Osteoblast (primary cell): ENCODE data around the gene OR5T3. TPM values are rescaled to one million over a fixed set of nuclear protein-coding genes. Genes with fewer than 3 reads are reported as not detected.

Source experiments
- DNase-seq: peaks from one replicate; pipeline ENCODE4 v3.0.0; 2011; ENCODE audit warnings: low spot score, mixed read lengths; ENCODE audit not compliant: insufficient read length; ENCODE audit errors: missing footprints
- H2AFZ ChIP-seq: 2 replicates; pipeline ENCODE4 v1.6.0; 2011; ENCODE audit warnings: mild to moderate bottlenecking, low read length
- H3K27ac ChIP-seq: 2 replicates; pipeline ENCODE4 v1.5.1; 2011; ENCODE audit warnings: mild to moderate bottlenecking, low read depth, low read length, moderate library complexity
- H3K27me3 ChIP-seq: 2 replicates; pipeline ENCODE4 v1.6.0; 2012; ENCODE audit warnings: mild to moderate bottlenecking, control low read depth, inconsistent platforms, low read length, moderate library complexity; ENCODE audit not compliant: insufficient read depth
- H3K36me3 ChIP-seq: 2 replicates; pipeline ENCODE4 v1.5.1; 2011; ENCODE audit warnings: mild to moderate bottlenecking, low read length, control low read depth, moderate library complexity; ENCODE audit not compliant: insufficient read depth
- H3K4me1 ChIP-seq: 2 replicates; pipeline ENCODE4 v1.5.1; 2011; ENCODE audit warnings: mild to moderate bottlenecking, low read length, control low read depth, moderate library complexity; ENCODE audit not compliant: insufficient read depth
- H3K4me2 ChIP-seq: 2 replicates; pipeline ENCODE4 v1.6.0; 2011; ENCODE audit warnings: mild to moderate bottlenecking, low read length; ENCODE audit not compliant: insufficient read depth
- H3K4me3 ChIP-seq: fragments of 200-600 bp; sonication (generic); 3 replicates; pipeline ENCODE4 v1.5.1; 2012; ENCODE audit warnings: mild to moderate bottlenecking, low read length, inconsistent platforms; ENCODE audit not compliant: insufficient read depth
- H3K79me2 ChIP-seq: 2 replicates; pipeline ENCODE4 v1.6.0; 2012; ENCODE audit warnings: mild to moderate bottlenecking, low read length, control low read depth, inconsistent platforms; ENCODE audit not compliant: insufficient read depth
- H3K9me3 ChIP-seq: 2 replicates; pipeline ENCODE4 v1.5.1; 2011; ENCODE audit warnings: low read depth, low read length, control low read depth
- H4K20me1 ChIP-seq: 2 replicates; pipeline ENCODE4 v1.6.0; 2012; ENCODE audit warnings: mild to moderate bottlenecking, low read length, control low read depth; ENCODE audit not compliant: insufficient read depth
- CTCF ChIP-seq: IDR thresholded peaks from 2 replicates; pipeline ENCODE4 v1.5.1; 2011; ENCODE audit warnings: mild to moderate bottlenecking, low read depth, low read length, moderate library complexity; ENCODE audit errors: extremely low read depth
- total RNA-seq: library from RNA; depleted of rRNA; stranded (reverse); fragments of >200 nt; gene quantifications from 2 replicates; pipeline ENCODE4 v1.2.3, GENCODE V29; 2012

OR5T3 gene
- total RNA-seq, 1 donor: not detected

- DNase-seq: no peak
- Histone ChIP-seq H3K27ac (no peak within 1 kb of the TSS), H2AFZ (no peak within 1 kb of the TSS), H3K27me3 (no peaks in the 10 kb centered on the region), H3K9me3 (no peaks in the 10 kb centered on the region), H3K4me1 (no peaks in the 10 kb centered on the region), H3K79me2 (no peaks in the 10 kb centered on the region), H3K4me3 (no peak within 1 kb of the TSS), H4K20me1 (no peaks in the 10 kb centered on the region), H3K36me3 (no peaks in the 10 kb centered on the region), H3K4me2 (no peak within 1 kb of the TSS)
- no peak for TF ChIP-seq CTCF
Measured at GRCh38 chr11:56234155-56234554, 17.9 kb upstream of the OR5T3 start, which contains the start of gene OR5T2. Gene OR5T2, minus strand, starts transcription at chr11:56234255. Its CDS starts 1,193 bp downstream, at chr11:56233062.

GRCh38 chr11:56271092-56271491, 19.0 kb downstream of the OR5T3 start:
- H2AFZ ChIP-seq: no peak overlapping the region
- H3K36me3 ChIP-seq: no peaks in the 10 kb centered on the region
- H3K9me3 ChIP-seq: no peaks in the 10 kb centered on the region
- H3K27me3 ChIP-seq: no peaks in the 10 kb centered on the region
- no peak overlapping the region for H3K4me3 ChIP-seq
- no peak for DNase-seq
- H3K4me1 ChIP-seq: no peaks in the 10 kb centered on the region
- H3K27ac ChIP-seq: no peak overlapping the region
- H3K4me2 ChIP-seq: no peak overlapping the region
- no peaks in the 10 kb centered on the region for H4K20me1 ChIP-seq
- TF ChIP-seq CTCF: no peak
- H3K79me2 ChIP-seq: no peaks in the 10 kb centered on the region

GRCh38 chr11:56273854-56274253, 21.8 kb downstream of the OR5T3 start, which contains the start of gene OR5T1:
Gene OR5T1, plus strand, starts transcription at chr11:56274154. Its CDS starts 1,485 bp downstream, at chr11:56275639.
- H3K79me2 ChIP-seq: no peaks in the 10 kb centered on the region
- no peak within 1 kb of the TSS for H3K27ac ChIP-seq
- no peaks in the 10 kb centered on the region for H4K20me1 ChIP-seq
- H3K4me2 ChIP-seq: no peak within 1 kb of the TSS
- H2AFZ ChIP-seq: no peak within 1 kb of the TSS
- H3K27me3 ChIP-seq: no peaks in the 10 kb centered on the region
- DNase-seq: no peak
- H3K9me3 ChIP-seq: no peaks in the 10 kb centered on the region
- no peak for TF ChIP-seq CTCF
- no peaks in the 10 kb centered on the region for H3K4me1 ChIP-seq
- no peak within 1 kb of the TSS for H3K4me3 ChIP-seq
- no peaks in the 10 kb centered on the region for H3K36me3 ChIP-seq

- Histone ChIP-seq H3K9me3 (no peaks in the 10 kb centered on the region), H2AFZ (no peak within 1 kb of the TSS), H3K27me3 (no peaks in the 10 kb centered on the region), H3K4me2 (no peak within 1 kb of the TSS), H3K27ac (no peak within 1 kb of the TSS), H3K4me3 (no peak within 1 kb of the TSS), H3K4me1 (no peaks in the 10 kb centered on the region), H4K20me1 (no peaks in the 10 kb centered on the region), H3K79me2 (no peaks in the 10 kb centered on the region), H3K36me3 (no peaks in the 10 kb centered on the region)
- DNase-seq: no peak
- TF ChIP-seq CTCF: no peak
Measured at GRCh38 chr11:56292154-56292553, 40.1 kb downstream of the OR5T3 start, which contains the start of gene OR8H1. Gene OR8H1, minus strand, starts transcription at chr11:56292254. Its CDS starts 1,192 bp downstream, at chr11:56291062.
